ENCODE measurements around the gene EZH1.
"Not testable (repeated sequence)": the region's sequence is repeated elsewhere in the genome, so short reads cannot be mapped to it uniquely, and the experiment has no call there.

EZH1 gene

GRCh38 chr17:42769964-42770363 lies 25.1 kb upstream of the EZH1 start:
- not testable (repeated sequence) for DNase-seq

- DNase-seq, result not testable (repeated sequence)
These were observed 23.2 kb upstream of the EZH1 start for GRCh38 chr17:42768006-42768405.

DNA sequence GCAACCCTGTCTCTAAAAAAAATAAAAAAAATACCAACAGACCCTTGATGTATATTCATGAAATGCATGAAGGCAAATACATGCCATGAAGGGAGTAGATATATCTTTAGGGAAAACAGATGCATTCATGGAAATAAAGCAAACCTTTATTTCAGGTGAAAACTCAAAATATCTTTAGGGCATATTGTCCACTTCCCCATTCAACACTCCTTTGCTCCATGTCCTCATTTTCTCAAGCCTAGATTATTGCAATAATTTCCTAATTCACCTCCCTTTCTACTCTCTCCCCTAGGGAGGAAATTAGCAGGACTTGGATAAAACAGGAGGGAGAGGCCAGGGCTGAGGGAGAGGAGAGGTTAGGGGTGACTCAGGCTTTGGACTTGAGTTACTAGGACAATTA lies 22.7 kb upstream of the EZH1 start:
- DNase-seq, result no peak

GRCh38 chr17:42766124-42766523 lies 21.3 kb upstream of the EZH1 start:
- no peak for DNase-seq

GRCh38 chr17:42761638-42762037 lies 16.8 kb upstream of the EZH1 start:
- no peak for DNase-seq

GRCh38 chr17:42760652-42761581 lies 16.1 kb upstream of the EZH1 start, which contains the start of gene RAMP2:
Gene RAMP2 (plus strand): TSS chr17:42761227. CDS start chr17:42761262, 35 bp downstream.
- DNase-seq, result no peak

GRCh38 chr17:42759982-42760651 lies 15.3 kb upstream of the EZH1 start:
- DNase-seq, result no peak

- DNase-seq, result no peak
These were observed 9.9 kb upstream of the EZH1 start for GRCh38 chr17:42754782-42755181.

DNA sequence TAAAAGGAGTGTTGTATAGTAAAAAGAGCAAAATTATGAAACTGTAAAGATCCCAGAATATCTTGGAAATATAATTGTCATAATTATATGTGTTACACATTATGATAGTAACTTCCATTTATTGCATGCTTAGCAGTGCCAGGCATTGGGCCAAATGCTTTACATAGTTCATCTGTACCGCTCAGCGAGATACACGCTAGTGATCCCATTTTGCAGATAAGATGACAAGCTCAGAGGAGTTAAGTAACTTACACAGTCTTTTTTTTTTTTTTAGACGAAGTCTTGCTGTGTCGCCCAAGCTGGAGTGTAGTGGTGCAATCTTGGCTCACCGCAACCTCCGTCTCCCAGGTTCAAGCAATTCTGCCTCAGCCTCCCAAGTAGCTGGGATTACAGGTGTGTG lies 6.8 kb upstream of the EZH1 start:
- DNase-seq, result no peak

DNA sequence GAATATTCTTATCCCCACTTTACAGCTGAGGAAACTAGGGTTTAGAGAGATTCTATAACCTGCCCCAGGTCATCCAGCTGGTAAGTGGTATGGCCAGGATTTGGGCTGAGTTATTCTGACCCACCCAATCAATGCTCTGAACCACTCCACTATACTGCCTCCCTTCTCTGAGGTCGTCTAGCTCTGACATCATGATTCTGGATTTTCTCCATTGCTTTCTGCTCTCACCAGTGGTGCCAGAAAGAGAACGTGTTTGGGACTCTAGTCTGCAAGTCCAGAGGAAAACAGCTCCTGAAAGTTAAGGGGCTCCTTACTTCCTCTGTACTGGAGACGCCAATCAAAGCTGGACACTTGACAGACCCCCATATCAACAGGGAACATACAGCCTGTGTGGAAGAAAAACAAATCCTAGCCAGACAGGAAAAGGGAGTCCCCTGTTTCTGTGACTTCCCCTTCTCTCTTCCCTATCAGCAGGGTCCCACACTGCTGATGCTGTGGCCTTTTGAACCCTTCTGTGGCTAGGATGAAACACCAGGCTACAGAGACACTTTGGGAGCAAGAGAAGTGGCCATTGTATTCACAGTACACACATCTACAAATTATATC lies 6.0 kb upstream of the EZH1 start:
- no peak for DNase-seq

DNA sequence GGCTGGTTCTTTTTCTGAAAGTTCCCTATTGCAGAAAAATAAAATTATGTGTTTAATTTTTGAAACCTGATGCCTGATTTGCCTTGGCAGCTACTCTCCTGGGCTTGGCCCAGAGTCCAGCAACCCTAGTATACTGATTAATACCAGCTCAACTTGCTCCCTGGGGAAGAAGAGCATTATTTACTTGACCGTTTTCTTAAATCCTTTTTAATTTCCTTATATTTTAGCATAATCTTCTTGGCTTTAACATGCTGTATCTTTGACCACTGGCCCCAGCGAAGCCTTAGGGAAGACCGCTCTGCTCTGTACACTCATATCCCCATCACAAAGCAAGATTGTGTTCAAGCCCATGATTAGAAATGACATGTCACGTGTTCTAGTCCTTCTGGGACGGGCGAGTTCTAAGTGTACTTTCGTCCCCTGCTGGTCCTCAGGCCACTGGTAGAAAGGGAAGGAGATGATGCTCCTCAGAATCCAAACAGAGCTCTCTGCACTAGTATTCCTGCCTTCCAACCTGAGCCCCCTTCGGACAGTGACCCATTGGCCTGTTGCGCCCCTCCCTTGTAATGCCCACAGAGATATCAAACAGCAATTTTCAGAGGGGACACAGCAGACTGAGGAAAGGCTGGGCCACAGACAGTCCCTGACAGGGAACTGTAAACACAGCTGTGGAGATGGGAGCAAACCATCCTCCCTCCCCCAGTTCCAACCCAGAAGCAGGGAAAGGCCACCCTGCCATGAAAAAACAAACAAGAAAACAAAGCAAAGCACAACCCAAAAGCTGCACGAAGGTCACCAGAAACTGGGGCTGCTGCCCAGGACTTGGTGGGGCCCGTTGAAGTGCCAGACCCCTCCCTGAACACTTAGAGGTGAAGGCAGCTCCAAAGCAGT lies 4.3 kb upstream of the EZH1 start:
- DNase-seq, result no peak

- no peak for DNase-seq
These were observed 3.5 kb upstream of the EZH1 start for GRCh38 chr17:42748202-42748907.

DNA sequence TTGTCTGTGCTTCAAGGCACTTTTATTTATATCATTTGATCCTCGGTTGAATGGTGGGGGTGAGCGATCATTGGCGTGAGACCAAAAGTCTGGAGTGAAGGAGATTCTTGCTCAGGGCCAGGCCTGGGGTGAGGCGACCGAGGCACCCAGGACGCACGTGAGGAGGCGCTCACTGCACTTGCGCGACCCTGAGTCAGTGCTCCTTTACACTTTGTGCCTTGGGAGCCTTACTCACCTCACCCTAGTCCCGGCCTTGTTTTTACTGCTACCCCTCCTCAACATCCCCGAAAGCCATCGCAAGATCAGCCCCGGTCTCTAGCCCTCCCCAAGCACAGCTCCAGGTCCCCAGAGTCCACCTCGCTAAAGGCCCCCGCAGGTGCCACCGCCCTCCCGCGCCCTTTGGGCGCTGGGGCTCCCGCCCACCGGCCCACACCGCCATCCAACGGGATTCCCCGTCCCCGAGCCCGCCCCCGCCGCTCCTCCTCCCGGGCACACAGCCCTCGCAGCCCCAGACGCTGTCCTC lies 496 bp downstream of the EZH1 start:
- DNase-seq, result peak; percentile 57

- no peak for DNase-seq
These were observed 1.1 kb downstream of the EZH1 start for GRCh38 chr17:42743595-42744282.

GRCh38 chr17:42742916-42743315 lies 1.9 kb downstream of the EZH1 start:
- DNase-seq, result not testable (repeated sequence)

DNA sequence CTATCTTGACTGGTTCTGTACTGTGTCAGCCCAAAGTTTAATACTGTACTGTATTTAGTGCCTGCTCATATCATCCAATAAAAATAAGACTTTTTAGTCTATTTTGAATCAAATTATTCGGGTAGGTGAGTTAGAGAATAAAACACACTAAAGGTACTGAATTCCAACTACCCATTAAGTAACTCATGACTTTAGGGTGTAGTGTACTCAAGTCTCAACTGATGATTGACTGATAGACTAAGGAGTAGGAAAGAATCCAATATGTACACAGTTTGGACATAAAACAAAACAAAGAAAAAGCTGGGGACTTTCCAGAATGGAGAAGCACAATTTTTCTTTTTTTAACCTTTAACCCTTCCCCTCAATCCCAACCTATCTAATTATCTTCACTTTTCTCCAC lies 4.1 kb downstream of the EZH1 start:
- no peak for DNase-seq

DNA sequence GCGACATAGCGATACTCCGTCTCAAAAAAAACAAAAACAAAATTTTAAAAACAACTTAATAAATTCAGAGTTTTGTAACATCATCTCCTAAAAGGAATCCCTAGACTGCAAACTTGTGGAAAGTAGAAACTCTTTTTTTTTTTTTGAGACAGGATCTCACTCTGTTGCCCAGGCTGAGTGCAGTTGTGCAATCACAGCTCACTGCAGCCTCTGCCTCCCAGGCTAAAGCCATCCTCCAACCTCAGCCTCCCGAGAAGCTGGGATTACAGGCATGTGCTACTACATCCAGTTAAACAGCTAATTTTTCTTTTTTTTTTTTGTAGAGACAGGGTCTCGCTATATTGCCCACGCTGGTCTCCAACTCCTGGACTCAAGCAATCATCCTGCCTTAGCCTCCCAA lies 19.7 kb downstream of the EZH1 start:
- no peak for DNase-seq

GRCh38 chr17:42723636-42724035 lies 21.2 kb downstream of the EZH1 start:
- DNase-seq, result no peak

- peak; percentile 9 for DNase-seq
These were observed 23.8 kb downstream of the EZH1 start for GRCh38 chr17:42720996-42721583.

DNA sequence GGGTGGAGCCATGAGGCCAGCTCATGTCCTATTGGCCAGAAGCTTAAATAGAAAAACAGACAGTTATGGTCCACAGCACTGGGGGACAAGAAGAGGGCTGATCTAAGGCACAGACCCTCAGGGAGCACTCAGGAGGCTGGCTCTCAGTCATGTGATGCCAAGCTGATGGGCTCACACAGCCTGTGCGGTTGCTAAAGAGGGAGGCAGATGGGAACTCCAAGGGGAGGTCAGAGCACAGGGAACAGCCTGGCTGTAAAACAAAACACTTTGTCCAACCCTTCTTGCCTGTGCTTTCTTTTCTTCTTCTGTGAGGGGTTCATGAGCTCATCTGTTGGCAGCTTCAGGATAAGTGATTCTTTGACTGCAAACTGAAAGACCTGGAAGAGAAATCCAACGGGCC lies 35.3 kb downstream of the EZH1 start:
- no peak for DNase-seq

DNA sequence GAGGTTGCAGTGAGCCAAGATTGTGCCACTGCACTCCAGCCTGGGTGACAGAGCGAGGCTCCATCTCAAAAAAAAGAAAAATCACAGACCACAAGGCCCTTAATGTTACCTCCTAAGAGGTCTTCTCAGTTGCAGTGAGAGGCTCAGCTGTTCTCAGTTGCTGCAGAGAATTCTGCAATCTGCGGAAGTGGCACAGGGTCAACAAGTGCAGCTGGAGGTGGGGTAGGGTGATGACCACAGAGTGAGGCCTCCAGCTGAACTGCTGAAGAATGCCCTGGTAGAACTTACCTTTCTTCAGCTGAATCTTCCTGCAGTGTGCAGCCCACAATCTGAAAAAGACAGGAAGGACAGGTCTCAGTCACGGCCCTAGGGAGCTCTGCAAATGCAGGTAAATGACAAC lies 36.3 kb downstream of the EZH1 start:
- DNase-seq, result no peak
